AG04450 (cell line): Measurements from ENCODE around the gene VTI1B. TPM values are rescaled to one million over a fixed set of nuclear protein-coding genes. Genes with fewer than 3 reads are reported as not detected.

Experiments used
- polyA plus RNA-seq: library from polyadenylated mRNA; depleted of rRNA; stranded (reverse); fragments of >200 nt; gene quantifications from 2 replicates; pipeline ENCODE4 v1.2.3, GENCODE V29; 2011; rRNA removed
- small RNA-seq: library from RNA; depleted of rRNA; stranded (forward); fragments of <200 nt; gene quantifications from one replicate; pipeline ENCODE3, GENCODE V24; 2012; ENCODE audit warnings: low read depth; ENCODE audit not compliant: insufficient read length

The VTI1B gene
- polyA plus RNA-seq, 1 experiment: 127 TPM

Small RNA genes lying within 50 kb of the gene (small RNA-seq; reads per million reads assigned to genes)
- gene AL132640.3: not detected
- gene RF00019: not detected
- not detected for gene RN7SL369P
- gene RNA5SP386: not detected

Other genes with a start within 250 kb of the VTI1B start
- 0.05 and 0.07 TPM in 2 replicates for gene TMEM229B, start 185.9 kb downstream of the VTI1B start, polyA plus RNA-seq
- gene PLEKHH1, start 141.3 kb downstream of the VTI1B start, polyA plus RNA-seq: 0.15 and 0.19 TPM in 2 replicates
- gene PIGH, start 74.4 kb downstream of the VTI1B start, polyA plus RNA-seq: 16.0 and 17.6 TPM in 2 replicates
- gene ARG2, start 54.7 kb downstream of the VTI1B start, polyA plus RNA-seq: 2.6 TPM in 2 replicates
- gene RDH11, start 21.1 kb upstream of the VTI1B start, polyA plus RNA-seq: 101 and 109 TPM in 2 replicates
- not detected in 2 replicates for gene RDH12, start 27.3 kb upstream of the VTI1B start, polyA plus RNA-seq
- gene ZFYVE26, start 142.0 kb upstream of the VTI1B start, polyA plus RNA-seq: 12.2 and 18.4 TPM in 2 replicates
- 6.6 and 7.6 TPM in 2 replicates for gene RAD51B, start 145.1 kb upstream of the VTI1B start, polyA plus RNA-seq